Natural killer cell treated with Interleukin-12 subunit alpha and Interleukin-12 subunit beta and Interleukin-15 and Interleukin-18, amount 100 ng/mL, for 72 hours (primary cell): ENCODE measurements around the gene TMEM117. TPM values are rescaled to one million over a fixed set of nuclear protein-coding genes. Genes with fewer than 3 reads are reported as not detected.
A peak's percentile ranks its signal among the peaks of the same experiment; 100 is the strongest.
"Not testable (repeated sequence)": the region's sequence is repeated elsewhere in the genome, so short reads cannot be mapped to it uniquely, and the experiment has no call there.

Source experiments
- ATAC-seq, 2 donors: fragments of 150-1000 bp; cut with Tn5 transposase in 1 of 2; sonication (Bioruptor Pico), chemical (Tn5 transposase) in 1 of 2; 2 replicates each; pipeline ENCODE4 v1.10.0; 2021
- DNase-seq: peaks from one replicate; pipeline ENCODE4 v3.0.0; 2022; ENCODE audit warnings: low spot score
- H3K27ac Mint-ChIP-seq, 2 donors: 1 replicate in 1 of 2; 2 replicates in 1 of 2; pipeline ENCODE4 v1.8.0; 2022; ENCODE audit warnings: mixed read lengths in 2 of 2, mild to moderate bottlenecking in 1 of 2, moderate library complexity in 1 of 2
- H3K27me3 Mint-ChIP-seq, 2 donors: 1 replicate in 1 of 2; 2 replicates in 1 of 2; pipeline ENCODE4 v1.8.0; 2022; ENCODE audit warnings: mixed read lengths in 2 of 2
- H3K36me3 Mint-ChIP-seq: one replicate; pipeline ENCODE4 v1.8.0; 2022; ENCODE audit warnings: mixed read lengths
- H3K4me1 Mint-ChIP-seq, 2 donors: 1 replicate in 1 of 2; 2 replicates in 1 of 2; pipeline ENCODE4 v1.8.0; 2022; ENCODE audit warnings: low read depth in 2 of 2, mixed read lengths in 2 of 2, mild to moderate bottlenecking in 1 of 2
- H3K4me3 Mint-ChIP-seq: one replicate; pipeline ENCODE4 v1.8.0; 2022; ENCODE audit warnings: mixed read lengths
- H3K9me3 Mint-ChIP-seq: 2 replicates; pipeline ENCODE4 v1.8.0; 2022; ENCODE audit warnings: mixed read lengths
- total RNA-seq, 2 donors: library from RNA; stranded (reverse); gene quantifications; one replicate each; pipeline ENCODE4 v1.2.3, GENCODE V29; 2022

TMEM117 gene
- total RNA-seq, 2 donors from 2014 or later = 2.4 to 5.0 TPM

- no peak overlapping the region for H3K4me3 Mint-ChIP-seq
- H3K27ac Mint-ChIP-seq = no peak overlapping the region
- H3K27me3 Mint-ChIP-seq = no peaks in the 10 kb centered on the region
- H3K9me3 Mint-ChIP-seq = no peaks in the 10 kb centered on the region
- ATAC-seq (no peak), DNase-seq (no peak)
- H3K36me3 Mint-ChIP-seq = no peaks in the 10 kb centered on the region
- no peaks in the 10 kb centered on the region for H3K4me1 Mint-ChIP-seq
Observed at GRCh38 chr12:44184499-44185206, 348.8 kb downstream of the TMEM117 start.

GRCh38 chr12:44193281-44193680 is 357.4 kb downstream of the TMEM117 start:
- Mint-ChIP-seq H3K4me3 (no peak overlapping the region), H3K27me3 (no peaks in the 10 kb centered on the region), H3K36me3 (peaks cover 6% of the 10 kb centered on the region)

GRCh38 chr12:44195719-44196118 is 359.8 kb downstream of the TMEM117 start:
- not testable (repeated sequence) for DNase-seq, H3K4me3 Mint-ChIP-seq, H3K4me1 Mint-ChIP-seq, ATAC-seq, H3K36me3 Mint-ChIP-seq, H3K27ac Mint-ChIP-seq, H3K27me3 Mint-ChIP-seq
- H3K9me3 Mint-ChIP-seq = peaks cover 10% of the 10 kb centered on the region

More at GRCh38 chr12:44193281-44193680, 357.4 kb downstream of the TMEM117 start:
- H3K27ac Mint-ChIP-seq = no peak overlapping the region
- peaks cover 8% of the 10 kb centered on the region for H3K9me3 Mint-ChIP-seq
- ATAC-seq = peak in 1 of 2 donors; percentile 24
- no peaks in the 10 kb centered on the region for H3K4me1 Mint-ChIP-seq
- no peak for DNase-seq

GRCh38 chr12:44206045-44206444 is 370.2 kb downstream of the TMEM117 start:
- no peak overlapping the region for H3K4me3 Mint-ChIP-seq
- H3K36me3 Mint-ChIP-seq = peaks cover 6% of the 10 kb centered on the region
- no peak for DNase-seq
- no peak overlapping the region for H3K27ac Mint-ChIP-seq
- peaks cover 15% of the 10 kb centered on the region for H3K9me3 Mint-ChIP-seq
- no peaks in the 10 kb centered on the region for H3K4me1 Mint-ChIP-seq
- no peaks in the 10 kb centered on the region for H3K27me3 Mint-ChIP-seq
- no peak for ATAC-seq

GRCh38 chr12:44217146-44217883 is 381.4 kb downstream of the TMEM117 start:
- ATAC-seq = no peak
- H3K27me3 Mint-ChIP-seq = no peaks in the 10 kb centered on the region
- H3K9me3 Mint-ChIP-seq = peaks cover 9% of the 10 kb centered on the region
- DNase-seq = no peak
- H3K4me1 Mint-ChIP-seq = no peaks in the 10 kb centered on the region
- no peak overlapping the region for H3K27ac Mint-ChIP-seq
- peaks cover 5% of the 10 kb centered on the region for H3K36me3 Mint-ChIP-seq
- no peak overlapping the region for H3K4me3 Mint-ChIP-seq

- Mint-ChIP-seq H3K27ac (no peak overlapping the region), H3K36me3 (peaks cover 6% of the 10 kb centered on the region), H3K9me3 (peaks cover 9% of the 10 kb centered on the region), H3K4me1 (no peaks in the 10 kb centered on the region), H3K4me3 (no peak overlapping the region), H3K27me3 (no peaks in the 10 kb centered on the region)
- DNase-seq = no peak
- no peak for ATAC-seq
Observed at GRCh38 chr12:44223736-44224135, 387.9 kb downstream of the TMEM117 start.

- Mint-ChIP-seq H3K4me1 (no peaks in the 10 kb centered on the region), H3K27ac (no peak overlapping the region), H3K36me3 (peaks cover 6% of the 10 kb centered on the region), H3K4me3 (no peak overlapping the region), H3K27me3 (no peaks in the 10 kb centered on the region), H3K9me3 (peaks cover 9% of the 10 kb centered on the region)
- ATAC-seq (no peak), DNase-seq (no peak)
Observed at GRCh38 chr12:44224399-44225148, 388.7 kb downstream of the TMEM117 start.

- no peak overlapping the region for H3K4me3 Mint-ChIP-seq
Observed at GRCh38 chr12:44225149-44225510, 389.2 kb downstream of the TMEM117 start.

GRCh38 chr12:44227616-44228015 is 391.7 kb downstream of the TMEM117 start:
- H3K27me3 Mint-ChIP-seq = no peaks in the 10 kb centered on the region
- DNase-seq (no peak), ATAC-seq (no peak)
- no peak overlapping the region for H3K4me3 Mint-ChIP-seq
- no peak overlapping the region for H3K27ac Mint-ChIP-seq
- peaks cover 4% of the 10 kb centered on the region for H3K9me3 Mint-ChIP-seq
- peaks cover 6% of the 10 kb centered on the region for H3K36me3 Mint-ChIP-seq
- H3K4me1 Mint-ChIP-seq = no peaks in the 10 kb centered on the region

More at GRCh38 chr12:44225149-44225510, 389.2 kb downstream of the TMEM117 start:
- Mint-ChIP-seq H3K9me3 (peaks cover 8% of the 10 kb centered on the region), H3K27ac (no peak overlapping the region), H3K36me3 (peaks cover 6% of the 10 kb centered on the region), H3K4me1 (no peaks in the 10 kb centered on the region), H3K27me3 (no peaks in the 10 kb centered on the region)
- ATAC-seq (no peak), DNase-seq (no peak)

- no peak for ATAC-seq
- no peaks in the 10 kb centered on the region for H3K9me3 Mint-ChIP-seq
- no peaks in the 10 kb centered on the region for H3K4me1 Mint-ChIP-seq
- no peaks in the 10 kb centered on the region for H3K27me3 Mint-ChIP-seq
- no peak overlapping the region for H3K4me3 Mint-ChIP-seq
- no peak overlapping the region for H3K27ac Mint-ChIP-seq
- DNase-seq = no peak
- no peaks in the 10 kb centered on the region for H3K36me3 Mint-ChIP-seq
Observed at GRCh38 chr12:44229846-44230245, 394.0 kb downstream of the TMEM117 start.

- no peak for ATAC-seq
Observed at GRCh38 chr12:44235674-44236073, 399.8 kb downstream of the TMEM117 start.

GRCh38 chr12:44240186-44240585 is 404.3 kb downstream of the TMEM117 start:
- Mint-ChIP-seq H3K4me3 (no peak overlapping the region), H3K27ac (no peak overlapping the region), H3K36me3 (no peaks in the 10 kb centered on the region), H3K9me3 (peaks cover 15% of the 10 kb centered on the region), H3K27me3 (no peaks in the 10 kb centered on the region), H3K4me1 (no peaks in the 10 kb centered on the region)
- DNase-seq (no peak), ATAC-seq (no peak)

More at GRCh38 chr12:44235674-44236073, 399.8 kb downstream of the TMEM117 start:
- H3K36me3 Mint-ChIP-seq = no peaks in the 10 kb centered on the region
- H3K4me1 Mint-ChIP-seq = no peaks in the 10 kb centered on the region
- H3K27me3 Mint-ChIP-seq = no peaks in the 10 kb centered on the region
- H3K9me3 Mint-ChIP-seq = peaks cover 9% of the 10 kb centered on the region
- DNase-seq = no peak
- H3K4me3 Mint-ChIP-seq = no peak overlapping the region
- no peak overlapping the region for H3K27ac Mint-ChIP-seq

GRCh38 chr12:44245932-44246331 is 410.1 kb downstream of the TMEM117 start:
- H3K4me3 Mint-ChIP-seq = no peak overlapping the region
- peaks cover 8% of the 10 kb centered on the region for H3K9me3 Mint-ChIP-seq
- H3K4me1 Mint-ChIP-seq = no peaks in the 10 kb centered on the region
- H3K27ac Mint-ChIP-seq = no peak overlapping the region
- DNase-seq (no peak), ATAC-seq (no peak)
- H3K36me3 Mint-ChIP-seq = peaks cover 5% of the 10 kb centered on the region
- H3K27me3 Mint-ChIP-seq = no peaks in the 10 kb centered on the region
